ENCODE measurements around the gene RUBCNL. TPM values are rescaled to one million over a fixed set of nuclear protein-coding genes. Genes with fewer than 3 reads are reported as not detected.

The RUBCNL gene
- total RNA-seq, 1 experiment from 2014 or later: 16.0 TPM

GRCh38 chr13:46311217-46311616 lies 75.8 kb downstream of the RUBCNL start:
- Mint-ChIP-seq H3K4me3 (ENCODE audit: unreplicated experiment) (no peak overlapping the region), H3K4me1 (ENCODE audit: low read depth, unreplicated experiment) (peaks cover 7% of the 10 kb centered on the region), H3K36me3 (ENCODE audit: insufficient read depth, unreplicated experiment) (no peaks in the 10 kb centered on the region), H3K27me3 (ENCODE audit: insufficient read depth, unreplicated experiment) (no peaks in the 10 kb centered on the region), H3K27ac (ENCODE audit: unreplicated experiment) (no peak overlapping the region), H3K9me3 (ENCODE audit: unreplicated experiment) (peaks cover 11% of the 10 kb centered on the region)
- intact Hi-C loops (cut with micrococcal nuclease; ENCODE audit: unreplicated experiment): no loop called here
- ChIA-PET POLR2A (no interaction called here), CTCF (no interaction called here)
- no peak for TF ChIP-seq CTCF (IDR thresholded peaks at IDR 0.05; ENCODE audit: insufficient read depth in 1 of 2, low read depth in 1 of 2, low read length in 1 of 2, severe bottlenecking in 1 of 2, unreplicated experiment in 1 of 2)
- Histone ChIP-seq H3K4me3 (ENCODE audit: low read depth, low read length) (no peak overlapping the region), H3K27me3 (replicated peaks; ENCODE audit: control insufficient read depth, insufficient read depth, low read length) (no peaks in the 10 kb centered on the region), H3K9me3 (no peaks in the 10 kb centered on the region), H3K4me1 (no peaks in the 10 kb centered on the region), H3K36me3 (ENCODE audit: control insufficient read depth, insufficient read depth, low read length) (no peaks in the 10 kb centered on the region)
- no peak for DNase-seq
- BruUV-seq (replicated peaks): no TSS peak

GRCh38 chr13:46310066-46310465 lies 77.0 kb downstream of the RUBCNL start:
- H3K27ac Mint-ChIP-seq (ENCODE audit: unreplicated experiment): no peak overlapping the region
- intact Hi-C loops (cut with micrococcal nuclease; ENCODE audit: unreplicated experiment): no loop called here

GRCh38 chr13:46307554-46307953 lies 79.5 kb downstream of the RUBCNL start:
- no peaks in the 10 kb centered on the region for H3K4me1 ChIP-seq
- POLR2A ChIA-PET: no interaction called here
- no peak for TF ChIP-seq CTCF (IDR thresholded peaks at IDR 0.05; ENCODE audit: insufficient read depth in 1 of 2, low read depth in 1 of 2, low read length in 1 of 2, severe bottlenecking in 1 of 2, unreplicated experiment in 1 of 2)
- intact Hi-C loops (cut with micrococcal nuclease; ENCODE audit: unreplicated experiment): no loop called here
- CTCF ChIA-PET: no interaction called here
- no peaks in the 10 kb centered on the region for H3K36me3 ChIP-seq (ENCODE audit: control insufficient read depth, insufficient read depth, low read length)
- no peak overlapping the region for H3K4me3 ChIP-seq (ENCODE audit: low read depth, low read length)
- Mint-ChIP-seq H3K27ac (ENCODE audit: unreplicated experiment) (no peak overlapping the region), H3K4me3 (ENCODE audit: unreplicated experiment) (no peak overlapping the region), H3K27me3 (ENCODE audit: insufficient read depth, unreplicated experiment) (peaks cover 2% of the 10 kb centered on the region), H3K9me3 (ENCODE audit: unreplicated experiment) (no peaks in the 10 kb centered on the region), H3K4me1 (ENCODE audit: low read depth, unreplicated experiment) (no peaks in the 10 kb centered on the region), H3K36me3 (ENCODE audit: insufficient read depth, unreplicated experiment) (no peaks in the 10 kb centered on the region)
- peaks cover 3% of the 10 kb centered on the region; the same call in 1 of the 2 replicates for H3K9me3 ChIP-seq
- DNase-seq: no peak
- BruUV-seq (replicated peaks): no TSS peak
- H3K27me3 ChIP-seq (replicated peaks; ENCODE audit: control insufficient read depth, insufficient read depth, low read length): no peaks in the 10 kb centered on the region

More at GRCh38 chr13:46310066-46310465, 77.0 kb downstream of the RUBCNL start:
- no peak for TF ChIP-seq CTCF (IDR thresholded peaks at IDR 0.05; ENCODE audit: insufficient read depth in 1 of 2, low read depth in 1 of 2, low read length in 1 of 2, severe bottlenecking in 1 of 2, unreplicated experiment in 1 of 2)
- peaks cover under 1% of the 10 kb centered on the region for H3K4me1 Mint-ChIP-seq (ENCODE audit: low read depth, unreplicated experiment)
- no peaks in the 10 kb centered on the region for H3K36me3 Mint-ChIP-seq (ENCODE audit: insufficient read depth, unreplicated experiment)
- BruUV-seq (replicated peaks): no TSS peak
- ChIA-PET POLR2A (no interaction called here), CTCF (no interaction called here)
- no peaks in the 10 kb centered on the region for H3K36me3 ChIP-seq (ENCODE audit: control insufficient read depth, insufficient read depth, low read length)
- no peaks in the 10 kb centered on the region for H3K27me3 Mint-ChIP-seq (ENCODE audit: insufficient read depth, unreplicated experiment)
- no peak for DNase-seq
- no peaks in the 10 kb centered on the region for H3K4me1 ChIP-seq
- no peaks in the 10 kb centered on the region for H3K27me3 ChIP-seq (replicated peaks; ENCODE audit: control insufficient read depth, insufficient read depth, low read length)
- H3K4me3 Mint-ChIP-seq (ENCODE audit: unreplicated experiment): no peak overlapping the region
- no peak overlapping the region for H3K4me3 ChIP-seq (ENCODE audit: low read depth, low read length)
- no peaks in the 10 kb centered on the region for H3K9me3 ChIP-seq
- peaks cover 3% of the 10 kb centered on the region for H3K9me3 Mint-ChIP-seq (ENCODE audit: unreplicated experiment)
